ENCODE results near the gene MICALL1. TPM values are rescaled to one million over a fixed set of nuclear protein-coding genes. Genes with fewer than 3 reads are reported as not detected.
"Not testable (repeated sequence)": the region's sequence is repeated elsewhere in the genome, so short reads cannot be mapped to it uniquely, and the experiment has no call there.

MICALL1 gene
- total RNA-seq, 4 donors from 2014 or later: 124 to 150 (median 143) TPM

DNA sequence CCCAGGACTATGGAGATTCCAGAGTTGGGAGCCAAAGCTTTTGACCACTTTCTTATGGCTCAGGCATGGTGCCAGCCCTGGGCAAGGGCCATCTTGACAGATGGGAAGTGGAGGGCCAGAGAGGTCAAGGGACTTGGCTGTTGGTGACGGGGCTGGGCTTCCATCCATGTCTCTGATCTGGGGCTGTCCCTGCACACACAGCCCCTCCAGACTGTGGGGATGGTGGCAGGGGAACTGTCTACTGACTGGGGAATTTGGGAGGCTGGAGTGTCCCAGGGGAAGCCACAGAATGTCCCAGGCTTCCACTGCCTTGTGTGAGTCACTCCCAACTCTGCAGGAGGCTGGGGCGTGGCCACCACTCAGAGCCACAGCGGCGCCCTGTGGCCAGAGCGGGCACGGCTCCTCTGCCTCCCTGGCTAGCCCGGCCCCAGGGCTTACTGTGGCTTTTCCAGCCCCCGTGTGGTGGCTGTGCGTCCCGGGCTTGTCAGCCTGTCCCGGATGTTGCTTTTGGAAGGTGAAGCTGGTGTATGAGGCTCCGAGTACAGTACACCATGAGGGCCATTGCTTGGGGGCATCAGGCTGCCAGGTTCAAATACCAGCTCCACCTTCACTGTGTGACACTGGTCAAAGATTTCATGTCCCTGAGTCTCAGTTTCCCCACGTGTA is 27.7 kb downstream of the MICALL1 start:
- TF ChIP-seq, protein P1, sequence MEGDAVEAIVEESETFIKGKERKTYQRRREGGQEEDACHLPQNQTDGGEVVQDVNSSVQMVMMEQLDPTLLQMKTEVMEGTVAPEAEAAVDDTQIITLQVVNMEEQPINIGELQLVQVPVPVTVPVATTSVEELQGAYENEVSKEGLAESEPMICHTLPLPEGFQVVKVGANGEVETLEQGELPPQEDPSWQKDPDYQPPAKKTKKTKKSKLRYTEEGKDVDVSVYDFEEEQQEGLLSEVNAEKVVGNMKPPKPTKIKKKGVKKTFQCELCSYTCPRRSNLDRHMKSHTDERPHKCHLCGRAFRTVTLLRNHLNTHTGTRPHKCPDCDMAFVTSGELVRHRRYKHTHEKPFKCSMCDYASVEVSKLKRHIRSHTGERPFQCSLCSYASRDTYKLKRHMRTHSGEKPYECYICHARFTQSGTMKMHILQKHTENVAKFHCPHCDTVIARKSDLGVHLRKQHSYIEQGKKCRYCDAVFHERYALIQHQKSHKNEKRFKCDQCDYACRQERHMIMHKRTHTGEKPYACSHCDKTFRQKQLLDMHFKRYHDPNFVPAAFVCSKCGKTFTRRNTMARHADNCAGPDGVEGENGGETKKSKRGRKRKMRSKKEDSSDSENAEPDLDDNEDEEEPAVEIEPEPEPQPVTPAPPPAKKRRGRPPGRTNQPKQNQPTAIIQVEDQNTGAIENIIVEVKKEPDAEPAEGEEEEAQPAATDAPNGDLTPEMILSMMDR (IDR thresholded peaks at IDR 0.05): peak in 1 of 3 donors; percentile 92
- TF ChIP-seq POLR2A (IDR thresholded peaks at IDR 0.05): no peak
- DNase-seq (ENCODE audit: low spot score in 2 of 2): peak; percentile 83 to 97
- WGBS, 2 donors: 4 to 37% methylated on average over 2 to 12 of the region's 13 CpGs

DNA sequence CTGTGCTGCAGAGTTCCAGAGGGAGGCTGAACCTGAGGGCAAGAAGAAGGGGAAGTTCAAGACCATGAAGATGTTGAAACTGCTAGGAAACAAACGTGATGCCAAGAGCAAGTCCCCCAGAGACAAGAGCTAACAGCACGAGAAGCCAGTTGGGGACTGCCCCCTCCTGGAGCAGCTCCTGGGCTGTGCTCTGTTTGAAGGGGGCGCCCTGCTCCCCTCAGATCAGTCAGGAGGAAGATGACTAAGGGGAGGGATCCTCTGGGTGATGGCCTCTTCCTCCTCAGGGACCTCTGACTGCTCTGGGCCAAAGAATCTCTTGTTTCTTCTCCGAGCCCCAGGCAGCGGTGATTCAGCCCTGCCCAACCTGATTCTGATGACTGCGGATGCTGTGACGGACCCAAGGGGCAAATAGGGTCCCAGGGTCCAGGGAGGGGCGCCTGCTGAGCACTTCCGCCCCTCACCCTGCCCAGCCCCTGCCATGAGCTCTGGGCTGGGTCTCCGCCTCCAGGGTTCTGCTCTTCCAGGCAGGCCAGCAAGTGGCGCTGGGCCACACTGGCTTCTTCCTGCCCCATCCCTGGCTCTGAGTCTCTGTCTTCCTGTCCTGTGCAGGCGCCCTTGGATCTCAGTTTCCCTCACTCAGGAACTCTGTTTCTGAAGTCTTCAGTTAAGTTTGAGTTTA is 34.7 kb downstream of the MICALL1 start:
- DNase-seq (ENCODE audit: low spot score in 2 of 2): no peak
- TF ChIP-seq, protein P1 (IDR thresholded peaks at IDR 0.05): no peak
- TF ChIP-seq POLR2A (IDR thresholded peaks at IDR 0.05): no peak
- 76 to 82% methylated on average over 12 of the region's 12 CpGs for WGBS, 2 donors
- intact Hi-C loops (cut with DNase I; ENCODE audit: low total_unique reads): no loop called here
- H3K4me3 ChIP-seq (ENCODE audit: low read depth, poor library complexity, severe bottlenecking): no peak overlapping the region

More for the DNA sequence above, 27.7 kb downstream of the MICALL1 start:
- intact Hi-C loops (cut with DNase I; ENCODE audit: low total_unique reads): loop anchor here (10.0 kb wide), 2 partner anchors 59 to 119 kb away; no protein-coding TSS in a partner anchor
- H3K4me3 ChIP-seq (ENCODE audit: low read depth, poor library complexity, severe bottlenecking): no peak overlapping the region

DNA sequence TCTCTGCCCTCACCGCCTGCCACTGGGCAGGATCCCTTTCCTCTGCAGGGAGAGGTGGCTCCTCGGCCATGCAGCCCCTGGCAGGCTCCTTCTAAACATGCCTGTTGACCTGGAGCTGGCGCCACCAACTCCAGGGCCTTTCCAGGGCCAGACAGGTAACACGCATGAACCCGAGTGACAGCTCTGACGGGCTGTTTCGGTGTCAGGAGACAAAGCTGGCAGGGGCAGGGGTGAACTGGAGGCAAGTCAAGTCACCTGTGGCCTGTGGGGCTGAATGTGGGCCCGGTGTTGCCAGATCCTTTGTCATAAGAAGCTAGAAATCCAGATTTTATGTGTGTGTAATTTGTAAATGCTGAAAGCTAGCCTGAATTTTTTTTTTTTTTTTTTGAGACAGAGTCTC is 36.0 kb downstream of the MICALL1 start:
- intact Hi-C loops (cut with DNase I; ENCODE audit: low total_unique reads): no loop called here
- WGBS, 2 donors: 91 to 95% methylated on average over 8 of the region's 8 CpGs
- no peak overlapping the region for H3K4me3 ChIP-seq (ENCODE audit: low read depth, poor library complexity, severe bottlenecking)
- TF ChIP-seq POLR2A (IDR thresholded peaks at IDR 0.05): no peak
- TF ChIP-seq, protein P1 (IDR thresholded peaks at IDR 0.05): no peak
- no peak for DNase-seq (ENCODE audit: low spot score in 2 of 2)

DNA sequence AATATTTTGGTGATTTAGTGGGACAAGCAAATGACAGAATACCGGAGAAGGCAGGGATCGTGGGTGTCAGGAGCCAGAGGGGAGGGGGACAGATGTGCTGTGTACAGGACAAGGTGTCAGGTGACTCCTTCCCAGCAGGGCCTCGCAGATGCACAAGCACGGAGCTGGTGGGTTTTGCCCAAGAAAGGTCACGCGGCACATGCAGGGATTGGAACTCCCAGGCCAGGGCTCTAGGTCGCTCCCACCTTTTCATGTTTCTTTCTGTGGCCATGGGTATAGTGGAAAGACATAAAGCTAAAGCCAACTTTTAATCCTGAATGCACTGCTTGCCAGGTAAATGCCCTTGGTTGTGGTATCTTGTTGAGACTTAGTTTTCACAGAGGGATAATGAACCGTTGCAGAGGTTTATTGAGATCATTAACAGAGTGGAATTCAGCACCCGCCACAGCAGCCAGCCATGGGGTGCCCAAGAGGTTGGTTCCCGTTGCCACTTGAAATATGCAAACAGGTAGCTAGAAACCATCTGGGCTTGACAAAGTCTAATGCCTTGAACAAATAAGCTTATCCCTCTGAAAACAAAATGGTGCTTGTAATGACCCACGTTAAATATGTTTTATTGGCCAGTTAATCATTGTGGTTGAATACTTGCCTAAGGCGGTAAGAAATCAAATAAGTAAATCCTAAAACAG is 37.2 kb downstream of the MICALL1 start:
- WGBS, 2 donors: 88 to 89% methylated on average over 12 of the region's 12 CpGs
- no peak for DNase-seq (ENCODE audit: low spot score in 2 of 2)
- intact Hi-C loops (cut with DNase I; ENCODE audit: low total_unique reads): no loop called here
- no peak overlapping the region for H3K4me3 ChIP-seq (ENCODE audit: low read depth, poor library complexity, severe bottlenecking)
- TF ChIP-seq POLR2A (IDR thresholded peaks at IDR 0.05): no peak
- TF ChIP-seq, protein P1 (IDR thresholded peaks at IDR 0.05): no peak

DNA sequence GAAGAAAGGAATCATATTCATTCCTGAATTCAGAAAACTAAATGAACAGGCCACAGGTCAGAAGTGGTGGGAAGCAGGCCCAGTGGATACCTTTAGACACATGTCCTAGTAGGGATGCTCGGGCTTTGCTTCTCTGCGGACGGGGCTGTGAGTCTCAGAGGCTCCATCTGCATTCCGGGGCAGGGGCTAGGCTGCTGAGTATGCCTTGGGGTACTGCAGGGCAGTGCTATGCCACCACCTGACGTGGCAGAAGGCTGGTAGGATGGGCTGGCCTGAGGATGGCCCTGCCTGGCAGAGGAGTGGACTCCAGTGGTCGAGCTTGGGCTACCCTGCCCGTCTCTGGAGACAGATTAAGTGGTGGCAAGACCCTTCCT is 37.7 kb downstream of the MICALL1 start:
- intact Hi-C loops (cut with DNase I; ENCODE audit: low total_unique reads): no loop called here
- no peak for DNase-seq (ENCODE audit: low spot score in 2 of 2)
- TF ChIP-seq POLR2A (IDR thresholded peaks at IDR 0.05): no peak
- TF ChIP-seq, protein P1 (IDR thresholded peaks at IDR 0.05): no peak
- H3K4me3 ChIP-seq (ENCODE audit: low read depth, poor library complexity, severe bottlenecking): no peak overlapping the region
- WGBS, 2 donors: 90 to 91% methylated on average over 7 of the region's 7 CpGs

DNA sequence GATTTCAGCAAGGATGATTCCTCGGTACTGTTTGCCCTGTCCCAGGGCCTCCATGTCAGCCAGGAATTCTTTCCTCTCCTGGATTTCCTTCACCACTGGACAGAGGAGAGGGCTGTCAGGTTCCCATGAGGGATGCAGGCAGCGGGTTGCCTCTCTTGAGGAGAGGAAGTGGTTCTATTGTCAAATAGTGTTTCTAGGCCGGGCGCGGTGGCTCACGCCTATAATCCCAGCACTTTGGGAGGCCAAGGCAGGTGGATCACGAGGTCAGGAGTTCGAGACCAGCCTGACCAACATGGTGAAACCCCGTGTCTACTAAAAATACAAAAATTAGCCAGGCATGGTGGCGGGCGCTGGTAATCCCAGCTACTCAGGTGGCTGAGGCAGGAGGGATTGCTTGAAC is 38.3 kb downstream of the MICALL1 start:
- WGBS, 2 donors: 88 to 94% methylated on average over 11 of the region's 11 CpGs
- H3K4me3 ChIP-seq (ENCODE audit: low read depth, poor library complexity, severe bottlenecking); intact Hi-C loops (cut with DNase I; ENCODE audit: low total_unique reads); DNase-seq (ENCODE audit: low spot score in 2 of 2): not testable (repeated sequence)

DNA sequence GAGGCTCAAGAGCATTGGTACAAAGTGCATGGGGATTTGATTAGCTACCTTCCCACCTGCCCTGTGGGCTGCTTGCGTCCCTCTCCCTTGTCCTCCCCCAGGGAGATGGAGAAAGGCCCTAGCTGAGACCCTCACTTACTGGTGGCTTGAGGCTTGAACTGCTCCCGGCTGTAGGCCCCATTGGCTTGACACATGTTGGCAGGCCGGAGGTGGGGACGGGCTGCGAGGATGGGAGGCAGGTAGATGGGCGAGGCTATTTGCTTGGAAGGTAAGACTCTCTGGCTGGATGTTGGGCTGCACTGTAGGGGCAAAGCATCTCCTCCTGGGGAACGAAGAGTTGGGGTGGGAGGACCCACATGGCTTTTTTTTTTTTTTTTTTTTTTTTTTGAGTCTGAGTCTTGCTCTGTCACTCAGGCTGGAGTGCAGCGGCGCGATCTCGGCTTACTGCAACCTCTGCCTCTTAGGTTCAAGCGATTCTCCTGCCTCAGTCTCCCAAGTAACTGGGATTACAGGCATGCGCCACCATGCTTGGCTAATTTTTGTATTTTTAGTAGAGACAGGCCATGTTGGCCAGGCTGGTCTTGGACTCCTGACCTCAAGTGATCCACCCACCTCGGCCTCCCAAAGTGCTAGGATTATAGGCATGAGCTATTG is 41.2 kb downstream of the MICALL1 start:
- WGBS, 2 donors: 91 to 92% methylated on average over 14 of the region's 14 CpGs
- DNase-seq (ENCODE audit: low spot score in 2 of 2); H3K4me3 ChIP-seq (ENCODE audit: low read depth, poor library complexity, severe bottlenecking); intact Hi-C loops (cut with DNase I; ENCODE audit: low total_unique reads): not testable (repeated sequence)
